Colonic mucosa (tissue), 4 donors: Measurements from ENCODE around the gene LCTL. TPM values are rescaled to one million over a fixed set of nuclear protein-coding genes. Genes with fewer than 3 reads are reported as not detected.

ENCODE experiments used
- DNase-seq: peaks from one replicate; pipeline ENCODE4 v3.0.0-alpha.2; 2020
- H3K27ac ChIP-seq: fragments of 200-600 bp; one replicate; pipeline ENCODE4 v1.8.0; 2021
- H3K27me3 ChIP-seq: fragments of 200-600 bp; one replicate; pipeline ENCODE4 v1.8.0; 2021
- H3K36me3 ChIP-seq: fragments of 200-600 bp; one replicate; pipeline ENCODE4 v1.8.0; 2021
- H3K4me1 ChIP-seq: fragments of 200-600 bp; one replicate; pipeline ENCODE4 v1.8.0; 2021; ENCODE audit warnings: mild to moderate bottlenecking
- H3K4me3 ChIP-seq: fragments of 200-600 bp; one replicate; pipeline ENCODE4 v1.8.0; 2021
- H3K9ac ChIP-seq, 2 donors: one replicate each; pipeline ENCODE4 v1.7.0; 2013; ENCODE audit warnings: control low read depth in 2 of 2, low read depth in 2 of 2, low read length in 2 of 2
- H3K9me3 ChIP-seq: fragments of 200-600 bp; one replicate; pipeline ENCODE4 v1.8.0; 2021
- intact Hi-C: fragments of 100-400 bp; cut with DNase I; formaldehyde crosslinking; loops from one replicate; pipeline ENCODE4 v1.14.1; 2022
- total RNA-seq, 2 donors: library from RNA; stranded (reverse); fragmentation: NEBNext Ultra II Directional in 1 of 2; extraction: Animal tissue kit (Norgen Biotek cat#: 25700) in 1 of 2; gene quantifications; one replicate each; pipeline ENCODE4 v1.2.1, GENCODE V29; 2021
- TF ChIP-seq, protein P1 (sequence below): fragments of 200-600 bp; IDR thresholded peaks from one replicate; pipeline ENCODE4 v1.8.0; 2022; ENCODE audit warnings: antibody characterized with exemption, mild to moderate bottlenecking
- donor health status: healthy.
- donor health status: DM: no; HTN: no; CAD: no.
- donor health status: DM: no; HTN: no; CAD: no.

LCTL gene
- total RNA-seq, 2 donors from 2014 or later, result not detected

DNA sequence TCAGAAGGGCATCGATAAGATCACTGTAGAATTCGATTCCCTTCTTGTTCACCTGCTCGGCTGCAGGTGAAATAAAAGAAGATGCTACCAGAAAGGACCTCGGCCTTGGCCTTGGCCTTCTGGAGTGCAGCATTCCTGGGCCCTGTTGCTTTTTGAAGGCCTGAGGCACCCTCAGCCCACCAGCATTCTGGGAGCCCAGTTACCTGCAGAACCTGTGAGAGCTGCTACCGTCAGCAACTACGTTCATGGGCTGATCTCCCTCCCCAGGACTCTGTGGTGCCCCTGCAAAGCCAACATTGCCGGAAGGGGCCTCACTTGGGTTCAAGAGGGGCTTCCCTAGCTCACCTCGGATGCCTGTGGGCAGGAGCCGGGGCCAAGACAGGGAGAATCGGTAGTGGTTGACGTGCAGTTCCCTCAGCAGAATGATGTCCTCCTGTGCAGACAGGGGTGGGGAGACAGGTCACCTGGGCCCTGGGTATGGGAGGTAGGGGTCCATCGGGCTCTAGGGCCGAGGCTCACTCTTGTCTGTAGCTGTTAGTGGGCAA lies 2.2 kb downstream of the LCTL start:
- no peaks in the 10 kb centered on the region for H3K36me3 ChIP-seq
- H3K9me3 ChIP-seq, result no peaks in the 10 kb centered on the region
- H3K4me1 ChIP-seq, result no peaks in the 10 kb centered on the region
- H3K27ac ChIP-seq, result no peak overlapping the region
- intact Hi-C loops, result no loop called here
- H3K4me3 ChIP-seq, result no peak overlapping the region
- no peak for DNase-seq
- H3K27me3 ChIP-seq, result no peaks in the 10 kb centered on the region
- H3K9ac ChIP-seq, result no peak overlapping the region
- TF ChIP-seq, protein P1, sequence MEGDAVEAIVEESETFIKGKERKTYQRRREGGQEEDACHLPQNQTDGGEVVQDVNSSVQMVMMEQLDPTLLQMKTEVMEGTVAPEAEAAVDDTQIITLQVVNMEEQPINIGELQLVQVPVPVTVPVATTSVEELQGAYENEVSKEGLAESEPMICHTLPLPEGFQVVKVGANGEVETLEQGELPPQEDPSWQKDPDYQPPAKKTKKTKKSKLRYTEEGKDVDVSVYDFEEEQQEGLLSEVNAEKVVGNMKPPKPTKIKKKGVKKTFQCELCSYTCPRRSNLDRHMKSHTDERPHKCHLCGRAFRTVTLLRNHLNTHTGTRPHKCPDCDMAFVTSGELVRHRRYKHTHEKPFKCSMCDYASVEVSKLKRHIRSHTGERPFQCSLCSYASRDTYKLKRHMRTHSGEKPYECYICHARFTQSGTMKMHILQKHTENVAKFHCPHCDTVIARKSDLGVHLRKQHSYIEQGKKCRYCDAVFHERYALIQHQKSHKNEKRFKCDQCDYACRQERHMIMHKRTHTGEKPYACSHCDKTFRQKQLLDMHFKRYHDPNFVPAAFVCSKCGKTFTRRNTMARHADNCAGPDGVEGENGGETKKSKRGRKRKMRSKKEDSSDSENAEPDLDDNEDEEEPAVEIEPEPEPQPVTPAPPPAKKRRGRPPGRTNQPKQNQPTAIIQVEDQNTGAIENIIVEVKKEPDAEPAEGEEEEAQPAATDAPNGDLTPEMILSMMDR, result no peak

DNA sequence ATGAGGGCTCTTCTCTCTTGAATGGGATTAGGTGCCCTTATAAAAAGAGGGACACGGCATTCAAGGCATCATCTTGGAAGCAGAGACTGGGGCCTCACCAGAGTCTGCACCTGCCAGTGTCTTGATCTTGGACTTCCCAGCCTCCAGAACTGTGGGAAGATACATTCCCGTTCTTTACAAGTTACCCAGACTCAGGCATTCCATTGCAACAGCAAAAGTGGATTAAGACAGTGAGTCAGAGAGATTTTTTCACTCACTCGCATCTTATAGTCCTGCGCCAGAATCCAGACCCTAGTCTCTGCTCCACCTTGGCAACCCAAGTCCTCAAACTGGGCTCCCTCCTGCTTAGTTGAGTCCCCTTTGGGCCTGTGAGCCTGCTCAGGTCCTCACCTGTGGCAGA lies 2.7 kb downstream of the LCTL start:
- DNase-seq, result no peak
- no peak overlapping the region for H3K4me3 ChIP-seq
- H3K4me1 ChIP-seq, result no peaks in the 10 kb centered on the region
- intact Hi-C loops, result no loop called here
- no peak overlapping the region for H3K27ac ChIP-seq
- no peak overlapping the region for H3K9ac ChIP-seq
- no peaks in the 10 kb centered on the region for H3K9me3 ChIP-seq
- no peaks in the 10 kb centered on the region for H3K27me3 ChIP-seq
- H3K36me3 ChIP-seq, result no peaks in the 10 kb centered on the region
- TF ChIP-seq, protein P1, result no peak

DNA sequence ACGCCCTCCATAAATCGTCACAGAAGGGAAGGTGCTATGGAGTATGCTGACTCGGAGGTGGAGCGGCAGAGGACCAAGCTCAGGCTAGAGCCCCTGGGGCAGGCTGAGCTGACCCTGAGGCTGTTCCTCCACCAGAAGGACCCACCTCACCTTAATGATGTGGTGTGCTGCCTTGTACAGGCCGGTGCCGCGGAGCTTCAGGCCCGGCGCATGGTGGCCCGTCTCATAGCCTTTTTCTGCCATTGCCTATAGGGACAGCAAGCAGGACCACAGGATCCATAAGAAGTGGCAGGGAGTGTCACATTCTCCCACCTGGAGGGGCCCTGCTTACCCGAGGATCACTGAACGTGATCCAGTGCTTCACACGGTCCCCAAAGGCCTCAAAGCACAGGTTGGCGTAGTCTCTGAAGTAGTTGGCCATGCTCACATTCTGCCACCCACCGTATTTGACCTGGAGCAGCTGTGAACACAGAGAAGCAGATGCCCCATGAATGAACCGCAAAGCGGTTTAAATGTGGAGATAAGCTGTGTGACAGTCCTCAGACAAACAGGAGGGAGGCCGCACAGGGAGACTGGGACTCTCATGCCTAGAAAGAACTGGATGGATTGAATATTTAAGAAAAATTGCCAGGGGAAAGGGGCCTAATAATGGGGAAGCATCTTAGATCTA lies 4.8 kb downstream of the LCTL start:
- TF ChIP-seq, protein P1, result no peak
- DNase-seq, result no peak
- no peaks in the 10 kb centered on the region for H3K9me3 ChIP-seq

DNA sequence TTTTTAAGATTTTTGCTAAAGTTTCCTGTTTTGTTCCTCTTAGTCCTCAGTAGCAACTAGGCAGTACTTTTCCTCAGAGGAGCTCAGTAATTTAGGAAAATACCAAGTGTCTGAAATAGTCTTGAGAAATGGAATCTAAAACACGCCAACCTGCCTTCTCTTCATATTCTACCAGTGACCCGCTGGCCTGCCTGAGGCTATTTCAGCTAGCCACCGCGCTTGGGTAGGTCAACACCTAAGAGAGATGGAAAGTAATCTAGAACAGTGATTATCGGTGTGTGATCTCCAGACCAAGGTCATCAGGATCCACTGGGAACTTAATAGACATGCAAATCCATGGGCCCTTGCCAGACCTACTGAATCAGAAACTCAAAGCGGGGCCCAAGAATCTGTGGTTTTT lies 7.5 kb downstream of the LCTL start:
- intact Hi-C loops, result no loop called here
- no peak overlapping the region for H3K9ac ChIP-seq
- H3K4me3 ChIP-seq, result no peak overlapping the region
- no peaks in the 10 kb centered on the region for H3K27me3 ChIP-seq
- H3K4me1 ChIP-seq, result no peaks in the 10 kb centered on the region
- H3K27ac ChIP-seq, result no peak overlapping the region
- no peak for DNase-seq
- TF ChIP-seq, protein P1, result no peak
- H3K36me3 ChIP-seq, result no peaks in the 10 kb centered on the region
- H3K9me3 ChIP-seq, result no peaks in the 10 kb centered on the region

More for the DNA sequence above, 4.8 kb downstream of the LCTL start:
- no peak overlapping the region for H3K27ac ChIP-seq
- no peaks in the 10 kb centered on the region for H3K27me3 ChIP-seq
- no peaks in the 10 kb centered on the region for H3K36me3 ChIP-seq
- intact Hi-C loops, result no loop called here
- no peaks in the 10 kb centered on the region for H3K4me1 ChIP-seq
- H3K4me3 ChIP-seq, result no peak overlapping the region
- H3K9ac ChIP-seq, result no peak overlapping the region

DNA sequence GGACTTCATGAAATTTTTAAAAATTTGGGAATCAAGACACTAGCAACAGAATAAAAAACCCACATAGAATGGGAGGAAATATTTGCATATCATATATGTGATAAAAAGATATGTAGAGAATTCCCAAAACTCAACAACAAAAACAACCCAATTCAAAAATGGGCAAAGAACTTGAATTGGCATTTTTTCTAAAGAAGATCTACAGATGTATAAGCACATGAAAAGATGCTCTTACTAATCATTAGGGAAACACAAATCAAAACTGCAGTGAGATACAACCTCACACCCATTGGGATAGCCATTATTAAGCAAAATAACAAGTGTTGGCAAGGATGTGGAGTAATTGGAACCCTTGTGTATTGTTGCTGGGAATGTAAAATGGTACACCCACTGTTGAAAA lies 10.1 kb downstream of the LCTL start:
- Histone ChIP-seq H3K27ac (no peak overlapping the region), H3K4me1 (no peaks in the 10 kb centered on the region), H3K4me3 (no peak overlapping the region), H3K27me3 (no peaks in the 10 kb centered on the region), H3K9ac (no peak overlapping the region), H3K9me3 (no peaks in the 10 kb centered on the region), H3K36me3 (no peaks in the 10 kb centered on the region)
- intact Hi-C loops, result no loop called here
- no peak for DNase-seq
- TF ChIP-seq, protein P1, result no peak
